HG03175 (cell line): ENCODE measurements around the gene DOCK2.

Experiments
- ATAC-seq: cut with Tn5 transposase; IDR thresholded peaks from one replicate; pipeline ENCODE4 v1.9.1; 2021; ENCODE audit warnings: mild to moderate bottlenecking, moderate library complexity; ENCODE audit not compliant: unreplicated experiment

The DOCK2 gene

DNA sequence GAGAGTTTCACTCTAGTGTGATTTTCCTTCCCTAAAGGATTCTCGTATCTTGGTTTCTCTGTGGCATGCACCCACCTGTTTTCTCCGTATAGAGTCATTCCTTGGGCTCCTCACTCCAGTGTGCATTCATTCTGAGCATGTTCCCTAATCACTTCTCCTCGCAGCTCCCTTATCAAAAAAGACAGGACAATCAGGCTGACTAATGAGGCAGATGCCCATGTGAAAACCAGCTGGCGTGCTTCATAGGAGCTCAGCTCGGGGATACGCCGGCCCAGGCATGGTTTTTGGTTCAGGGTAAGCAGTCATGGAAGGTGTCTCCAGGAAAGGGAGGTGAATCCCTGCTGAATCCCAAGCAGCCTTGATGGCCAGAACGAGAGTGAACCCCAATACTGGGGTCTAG, 384.4 kb downstream of the DOCK2 start:
- no peak for ATAC-seq

DNA sequence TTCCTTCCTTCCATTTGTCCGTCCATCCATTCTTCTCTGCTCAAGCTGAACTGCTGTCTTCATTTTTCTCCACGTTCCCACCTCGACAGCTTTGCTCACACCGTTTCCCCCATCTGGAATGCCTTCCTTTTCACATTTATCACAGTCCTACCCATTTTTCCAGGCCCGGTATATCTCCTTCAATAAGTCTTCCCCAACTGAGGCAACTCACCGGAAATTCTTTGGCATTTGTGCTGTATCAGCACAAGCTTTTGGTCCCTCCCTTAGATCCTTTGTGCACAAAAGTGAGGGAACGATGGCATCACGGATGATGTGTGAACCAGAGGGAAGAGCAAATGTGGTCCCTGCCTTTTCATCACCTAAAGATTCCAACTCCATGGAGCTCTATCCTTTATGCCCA, 388.8 kb downstream of the DOCK2 start:
- no peak for ATAC-seq

DNA sequence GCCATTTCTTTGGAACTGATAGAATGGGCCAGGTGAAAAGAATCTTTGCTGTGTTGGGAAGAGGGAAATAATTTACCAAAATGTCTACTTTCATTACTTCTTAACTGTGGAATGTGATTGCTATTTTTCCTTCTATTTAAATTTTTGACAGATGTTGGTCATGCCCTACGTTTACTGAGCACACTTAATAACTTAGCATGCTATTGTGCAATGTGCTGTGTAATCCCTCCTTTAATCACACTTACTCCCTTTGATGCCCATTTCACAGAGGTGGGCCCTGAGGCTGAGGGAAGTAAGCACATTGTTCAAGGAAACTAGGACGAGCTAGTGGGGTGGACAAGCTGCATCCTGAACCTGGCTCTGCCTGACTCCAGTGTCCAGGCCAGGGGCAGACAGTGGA, 391.0 kb downstream of the DOCK2 start:
- ATAC-seq, result no peak

DNA sequence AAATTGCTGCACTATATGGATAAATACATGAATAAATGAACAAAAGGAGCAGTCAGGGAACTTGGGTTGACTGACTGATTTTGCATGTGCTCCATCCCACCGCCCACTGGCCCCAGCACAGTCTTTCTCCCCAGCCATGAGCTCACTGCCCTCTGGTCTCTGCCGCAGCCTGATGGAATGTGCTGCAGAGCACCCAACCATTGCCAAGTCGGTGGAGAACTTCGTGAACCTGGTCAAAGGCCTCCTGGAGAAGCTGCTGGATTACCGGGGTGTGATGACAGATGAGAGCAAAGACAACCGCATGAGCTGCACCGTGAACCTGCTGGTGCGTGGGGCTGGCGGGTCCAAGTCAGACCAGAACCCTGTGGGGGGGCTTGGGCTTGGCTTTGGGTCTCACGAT, 397.2 kb downstream of the DOCK2 start:
- no peak for ATAC-seq

DNA sequence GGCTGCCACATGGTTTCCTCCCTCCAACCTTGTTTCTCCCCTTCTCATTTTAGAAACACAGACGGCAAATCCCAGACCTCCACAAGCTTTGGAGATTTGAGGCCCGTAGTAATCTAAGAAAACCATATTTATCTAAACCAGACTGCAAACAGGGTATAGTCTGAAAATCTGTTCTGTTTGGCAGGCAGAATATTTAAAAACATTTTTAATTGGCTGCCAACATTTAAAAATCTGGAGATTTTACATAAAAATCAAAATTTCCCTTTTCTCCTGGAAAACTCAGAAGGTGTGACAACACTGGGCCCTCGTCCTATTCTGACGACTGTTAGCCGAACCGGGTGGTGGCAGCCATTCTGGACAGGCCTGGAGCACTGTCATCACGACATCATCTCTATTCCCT, 401.2 kb downstream of the DOCK2 start:
- ATAC-seq, result no peak

DNA sequence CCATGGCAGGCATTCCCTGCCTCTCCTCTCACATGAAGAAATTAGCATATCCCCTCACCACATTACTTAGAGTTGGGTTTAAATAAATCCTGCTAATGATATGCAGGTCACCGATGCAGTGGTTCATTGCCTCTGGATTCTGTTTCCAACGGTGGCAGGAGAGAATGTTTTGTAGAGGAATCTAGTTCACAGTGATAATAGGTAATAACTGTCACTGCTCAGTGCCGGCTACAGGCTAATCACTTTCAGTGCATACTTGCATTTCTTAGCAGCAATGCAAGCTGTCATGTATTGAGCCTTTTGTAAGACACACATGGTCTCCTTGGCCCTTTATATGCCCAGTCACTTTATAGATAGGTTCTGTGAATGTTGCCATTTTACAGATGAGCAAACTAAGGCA, 402.8 kb downstream of the DOCK2 start:
- ATAC-seq, result no peak

DNA sequence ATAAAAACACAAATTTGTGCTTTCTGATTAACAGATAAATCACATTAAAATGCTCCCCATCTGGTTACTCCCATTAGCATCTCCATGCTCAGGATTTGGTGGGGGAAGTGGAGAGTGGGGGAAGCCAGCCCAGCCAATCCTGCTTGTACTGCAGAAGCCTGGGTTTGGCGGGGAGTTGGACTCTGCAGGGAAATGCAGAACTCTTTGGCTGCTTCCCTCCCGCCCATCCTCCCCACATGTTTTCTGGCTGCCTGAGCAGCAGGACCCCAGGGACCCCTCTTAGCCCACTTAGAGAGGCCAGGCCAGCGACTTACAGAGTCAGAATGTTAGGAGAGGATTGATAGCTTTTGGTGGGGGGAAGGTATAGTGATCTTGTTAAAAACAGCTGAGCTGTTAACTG, 409.2 kb downstream of the DOCK2 start:
- no peak for ATAC-seq

DNA sequence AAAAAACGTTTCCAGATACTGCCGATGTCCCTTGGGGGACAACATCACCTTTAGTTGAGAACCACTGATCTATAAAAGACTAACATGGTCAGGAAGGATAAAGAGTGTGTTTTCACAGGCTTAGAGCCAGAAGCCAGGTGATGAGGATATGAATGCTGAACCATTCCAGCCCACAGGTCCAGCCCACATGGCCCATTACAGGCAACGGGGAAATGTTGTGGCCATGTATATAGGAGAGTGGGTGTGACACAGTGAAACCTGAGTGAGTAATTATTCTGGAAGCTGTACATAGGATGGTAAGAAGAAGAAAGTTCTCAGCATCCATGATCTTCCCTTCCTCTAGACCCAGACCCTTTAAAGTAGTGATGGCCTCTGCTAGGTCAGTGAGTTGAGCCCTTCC, 412.6 kb downstream of the DOCK2 start:
- ATAC-seq, result no peak

DNA sequence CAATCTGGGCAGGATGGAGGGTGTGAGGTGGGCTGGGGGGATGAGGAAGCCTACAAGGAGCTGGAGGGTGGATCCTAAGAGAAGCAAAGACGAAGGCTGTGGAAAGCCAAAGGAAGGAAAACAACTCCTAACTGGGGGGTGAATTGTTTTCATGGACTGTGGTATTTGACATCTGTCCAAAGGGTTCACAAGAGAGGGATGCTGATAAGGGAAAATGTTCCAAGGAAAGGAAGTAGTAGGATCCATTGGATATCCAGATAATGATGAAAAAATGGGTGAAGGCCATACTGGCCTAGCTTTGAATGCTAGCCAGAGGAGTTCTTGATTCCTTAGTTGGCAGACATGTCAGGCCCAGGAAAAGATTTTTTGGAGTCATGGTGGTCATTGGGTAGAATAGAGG, 416.8 kb downstream of the DOCK2 start:
- no peak for ATAC-seq

DNA sequence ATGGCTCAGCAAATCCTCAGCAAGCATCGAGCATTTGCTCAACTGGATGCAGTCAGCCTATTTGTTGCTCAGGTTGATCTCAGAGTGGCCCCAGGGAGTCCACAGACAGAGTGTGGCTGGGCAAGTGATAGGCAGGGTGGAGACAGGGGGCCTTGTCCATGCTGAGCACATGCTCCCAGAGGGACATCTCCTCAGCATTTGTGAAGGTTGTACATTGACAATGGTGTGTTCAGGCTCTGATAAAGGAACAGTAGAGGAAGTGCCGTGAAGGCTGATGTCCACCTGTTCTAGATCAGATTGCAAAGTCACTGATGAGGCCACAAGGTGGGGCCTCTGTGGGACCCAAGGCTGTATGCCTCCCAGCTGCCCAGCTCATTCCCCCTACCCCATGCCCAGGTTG, 418.5 kb downstream of the DOCK2 start:
- no peak for ATAC-seq

DNA sequence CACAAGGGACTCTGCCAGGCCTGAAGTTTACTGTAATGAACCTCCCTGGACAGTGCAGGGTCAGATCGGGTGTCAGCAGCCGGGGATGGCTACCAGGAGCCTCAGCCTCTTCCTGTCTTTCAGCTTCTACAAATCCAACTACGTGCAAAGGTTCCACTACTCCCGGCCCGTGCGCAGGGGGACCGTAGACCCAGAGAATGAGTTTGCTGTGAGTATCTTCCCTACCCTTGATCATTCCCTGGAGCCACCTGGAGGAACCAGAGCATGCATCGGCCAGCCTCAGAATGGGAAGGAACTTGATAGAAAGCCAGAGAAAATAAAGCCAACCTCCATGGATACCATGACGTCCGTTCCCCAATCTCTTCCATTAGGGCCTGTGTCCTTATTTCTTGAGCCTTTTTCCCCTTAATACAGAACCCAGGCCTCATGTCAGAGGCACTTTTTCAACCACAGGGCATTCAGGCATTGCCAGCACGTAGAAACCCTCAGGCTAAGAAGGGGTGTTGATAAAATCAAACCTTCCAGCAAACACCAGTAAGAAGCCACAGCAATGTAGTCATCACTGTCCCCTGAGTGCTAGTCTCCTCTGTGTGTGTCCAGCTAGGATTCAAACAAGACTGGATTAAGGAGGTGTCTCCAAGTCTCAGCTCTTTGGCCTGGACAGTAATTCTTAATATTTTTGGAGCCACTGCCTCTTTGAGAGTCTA, 419.6 kb downstream of the DOCK2 start:
- ATAC-seq, result no peak

DNA sequence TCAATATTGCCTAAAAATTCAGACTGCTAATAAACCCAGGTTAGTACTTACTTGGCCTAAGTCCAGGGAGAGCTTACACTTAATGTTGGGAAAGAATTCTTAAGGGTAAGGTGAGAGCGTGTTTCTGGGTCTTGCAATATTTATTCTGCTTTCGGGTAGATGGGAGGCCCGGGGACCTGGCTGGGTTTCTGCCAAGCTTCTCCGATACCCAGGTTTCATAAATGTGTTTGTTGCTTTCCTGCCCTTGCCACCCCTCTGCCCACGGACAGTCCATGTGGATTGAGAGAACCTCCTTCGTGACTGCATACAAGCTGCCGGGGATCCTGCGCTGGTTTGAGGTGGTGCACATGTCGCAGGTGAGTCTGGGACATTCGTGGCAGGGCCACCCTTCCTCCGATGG, 420.2 kb downstream of the DOCK2 start:
- no peak for ATAC-seq

DNA sequence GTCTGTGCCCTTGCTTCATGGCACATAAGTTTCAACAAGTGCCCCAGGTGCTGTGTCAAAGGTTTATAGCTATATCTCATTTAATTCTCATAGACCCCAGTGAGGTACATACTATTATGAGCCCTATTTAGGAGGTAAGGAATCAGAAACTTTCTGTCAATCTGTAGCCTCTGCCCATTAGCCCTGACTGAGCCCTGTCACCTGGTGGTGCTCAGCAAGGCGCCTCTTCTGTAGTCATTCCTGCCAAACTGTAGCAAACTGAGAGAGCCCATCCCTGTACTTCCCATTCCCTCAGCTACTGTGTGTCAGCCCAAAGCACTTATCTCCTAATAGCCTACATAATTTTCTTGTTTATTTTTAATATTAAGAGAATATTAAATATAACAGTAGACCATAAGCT, 422.1 kb downstream of the DOCK2 start:
- ATAC-seq, result no peak

DNA sequence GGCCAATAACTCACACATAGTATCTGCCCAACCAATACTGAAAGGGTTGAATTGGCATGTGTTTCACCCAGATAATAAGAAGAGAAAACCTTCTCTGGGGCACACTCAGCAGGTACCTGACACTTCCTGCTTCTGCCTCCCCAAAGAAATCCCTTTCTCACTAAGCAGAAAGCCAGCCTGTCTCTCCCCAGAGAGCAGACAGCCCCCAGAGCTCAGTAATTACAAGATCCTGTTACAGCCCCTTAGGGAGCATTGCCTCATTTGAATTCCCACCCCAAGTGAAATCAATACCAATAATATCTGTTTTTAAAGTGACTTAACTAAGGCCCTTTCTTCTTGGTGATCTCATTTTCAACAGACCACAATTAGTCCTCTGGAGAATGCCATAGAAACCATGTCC, 430.1 kb downstream of the DOCK2 start:
- ATAC-seq, result no peak

DNA sequence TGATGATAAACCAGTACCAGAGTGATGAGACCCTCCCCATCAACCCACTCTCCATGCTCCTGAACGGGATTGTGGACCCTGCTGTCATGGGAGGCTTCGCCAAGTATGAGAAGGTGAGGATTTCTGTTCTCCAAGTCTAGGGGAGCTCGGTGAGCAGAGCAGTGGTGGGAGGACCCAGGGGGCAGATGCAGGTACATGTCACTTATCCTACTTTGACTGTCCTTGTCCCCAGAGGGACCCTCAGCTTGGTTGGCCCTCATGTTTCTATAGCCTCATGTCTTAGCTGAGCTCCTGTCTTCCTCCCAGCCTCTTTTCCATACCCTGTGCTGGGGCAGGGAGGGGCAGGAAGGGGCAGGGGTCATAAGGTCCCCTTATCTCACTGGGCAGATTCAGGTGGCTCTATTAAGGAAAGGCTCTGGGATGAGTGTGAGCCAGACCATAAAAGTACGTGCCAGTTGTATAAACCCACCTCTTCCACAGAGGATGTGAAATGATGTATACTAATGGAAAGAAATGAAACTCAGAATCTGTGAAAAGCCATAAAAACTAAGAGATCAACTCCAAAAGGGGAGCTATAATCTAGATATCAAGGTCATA, 430.6 kb downstream of the DOCK2 start:
- no peak for ATAC-seq

DNA sequence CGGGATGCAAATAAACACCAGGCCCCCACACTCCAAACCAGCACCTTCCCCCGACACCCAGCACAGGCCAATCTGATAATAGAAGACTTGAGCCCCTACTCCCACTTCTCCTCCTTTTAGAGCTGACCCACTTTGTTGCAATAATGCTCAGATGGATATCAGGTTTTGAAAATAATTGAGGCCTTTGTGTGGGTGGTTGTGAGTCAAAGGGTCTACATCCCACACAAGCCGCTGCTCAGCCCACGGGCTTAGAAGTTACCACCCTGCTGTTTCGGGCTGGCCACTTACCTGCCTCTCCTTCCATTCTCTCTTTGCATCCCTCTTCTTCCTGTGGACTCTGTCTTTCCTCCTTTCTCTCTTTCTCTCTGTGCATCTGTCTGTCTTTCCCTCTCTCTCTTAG, 432.4 kb downstream of the DOCK2 start:
- ATAC-seq, result no peak

DNA sequence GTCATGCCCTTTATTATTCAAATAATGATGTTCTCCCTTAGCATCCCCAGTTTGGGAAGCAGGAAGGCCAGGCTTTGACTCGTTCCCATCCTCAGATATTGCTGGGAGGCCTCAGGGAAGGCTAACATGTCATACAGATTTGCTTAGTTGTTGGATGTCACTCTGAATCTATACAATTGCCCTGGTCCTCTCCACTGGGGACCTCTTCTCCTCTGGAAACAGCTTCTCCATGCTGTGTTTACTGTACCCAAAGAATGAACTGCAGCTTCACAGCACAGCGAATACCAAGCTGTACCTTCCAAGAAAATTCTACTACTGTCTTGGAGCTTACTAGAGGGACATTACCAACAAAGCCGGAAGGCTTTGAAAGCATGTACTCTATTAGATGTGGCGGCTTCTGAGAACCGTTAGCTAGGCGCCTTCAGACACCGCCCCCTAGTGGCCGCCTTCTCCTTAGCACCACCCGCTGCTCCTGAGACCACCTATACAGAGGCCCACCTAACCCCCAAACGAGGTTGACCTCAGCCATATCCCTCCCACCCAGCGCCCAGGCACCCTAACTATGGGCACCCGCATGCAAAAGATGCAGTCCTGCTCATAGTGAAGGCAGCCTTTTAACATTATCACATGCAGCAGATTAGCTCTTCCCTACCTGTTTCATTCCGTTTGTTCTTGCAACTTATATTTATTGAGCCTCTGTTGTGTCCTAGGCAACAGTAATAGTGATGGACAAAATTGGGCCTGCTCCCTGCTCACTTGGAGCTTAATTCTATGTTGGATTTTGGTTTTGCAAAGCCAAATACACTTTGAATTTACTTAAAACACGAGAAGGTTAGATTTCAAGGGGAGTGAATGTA, 433.7 kb downstream of the DOCK2 start:
- ATAC-seq, result no peak

DNA sequence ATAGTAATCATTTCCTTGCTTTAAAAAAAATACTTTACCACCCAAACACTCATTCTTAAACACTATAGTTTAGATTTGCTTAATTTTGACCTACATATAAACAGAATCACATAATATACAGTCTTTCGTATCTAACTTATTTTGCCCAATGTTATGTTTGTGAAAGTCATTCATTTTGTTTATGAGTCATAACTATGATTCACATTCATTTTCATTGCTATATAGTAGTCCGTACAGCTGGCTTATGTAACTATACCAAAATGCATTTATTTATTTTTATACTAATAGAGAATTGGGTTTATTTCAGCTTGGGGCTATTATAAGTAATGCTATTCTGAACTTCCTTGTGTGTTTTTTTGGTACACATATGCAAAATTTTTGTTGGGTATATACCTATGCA, 434.7 kb downstream of the DOCK2 start:
- ATAC-seq, result no peak

DNA sequence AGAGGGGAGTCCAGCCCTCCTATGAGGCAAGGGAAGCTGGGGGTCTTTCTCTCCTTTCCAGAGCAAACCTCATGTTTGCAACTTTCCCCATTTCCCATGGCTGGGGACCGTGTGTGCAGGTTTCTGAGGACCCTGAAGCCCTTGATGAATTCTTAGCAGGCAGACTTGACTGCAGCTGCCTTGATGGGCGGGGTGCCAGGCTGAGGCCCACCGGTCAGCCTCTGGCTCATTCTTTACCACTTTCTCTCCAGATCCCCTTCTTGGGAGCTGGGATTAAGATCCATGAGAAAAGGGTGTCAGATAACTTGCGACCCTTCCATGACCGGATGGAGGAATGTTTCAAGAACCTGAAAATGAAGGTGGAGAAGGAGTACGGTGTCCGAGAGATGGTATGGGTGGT, 438.6 kb downstream of the DOCK2 start:
- ATAC-seq, result no peak

DNA sequence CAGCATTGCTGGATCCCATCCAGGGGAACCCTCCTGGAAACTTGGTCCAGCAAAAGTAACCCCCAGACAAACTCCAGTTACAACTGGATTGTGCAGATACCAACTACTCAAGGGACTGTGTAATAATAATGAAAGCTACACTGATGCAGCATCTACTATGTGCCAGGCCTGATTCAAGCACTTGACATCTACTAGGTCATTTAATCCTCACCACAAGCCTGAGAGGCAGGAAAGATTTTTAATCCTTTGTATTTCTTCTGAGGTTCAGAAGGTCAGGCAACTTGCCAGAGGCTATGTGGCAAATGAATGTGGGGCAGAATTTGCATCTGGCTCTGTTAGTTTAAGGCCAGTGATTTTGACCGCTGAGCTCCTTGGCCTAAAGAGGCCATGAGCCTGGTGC, 439.1 kb downstream of the DOCK2 start:
- ATAC-seq, result no peak

DNA sequence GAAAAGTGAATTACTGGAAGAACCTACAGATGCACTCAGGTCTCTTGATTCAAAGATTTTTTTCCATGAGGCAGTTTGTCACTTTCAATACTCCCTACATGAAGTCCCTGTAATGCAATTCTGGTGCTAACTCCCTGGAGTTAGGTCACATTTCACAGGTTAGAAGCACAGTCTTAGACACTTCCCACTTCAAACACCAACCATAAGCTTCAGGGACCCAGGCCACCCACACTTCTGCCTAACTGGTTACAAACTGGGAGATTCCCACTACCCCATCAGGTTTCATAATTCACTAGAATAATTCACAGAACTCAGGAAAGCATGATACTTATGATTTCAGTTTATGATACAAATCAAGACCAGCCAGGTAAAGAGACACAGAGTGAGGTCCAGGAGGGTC, 439.7 kb downstream of the DOCK2 start:
- no peak for ATAC-seq

DNA sequence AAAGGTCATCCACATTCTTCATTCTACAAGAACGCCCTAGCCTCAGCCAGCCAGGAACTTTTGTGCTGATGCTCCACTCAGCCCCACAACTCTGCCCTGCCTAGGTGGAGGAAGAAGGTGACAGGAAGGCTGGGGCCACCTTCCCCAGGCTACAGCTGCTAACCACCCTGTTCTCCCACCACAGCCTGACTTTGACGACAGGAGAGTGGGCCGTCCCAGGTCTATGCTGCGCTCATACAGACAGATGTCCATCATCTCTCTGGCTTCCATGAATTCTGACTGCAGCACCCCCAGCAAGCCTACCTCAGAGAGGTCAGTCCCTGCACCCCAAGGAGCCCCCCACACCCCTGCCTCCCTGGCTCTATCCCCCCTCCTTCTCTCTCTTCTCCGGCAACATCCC, 440.5 kb downstream of the DOCK2 start:
- ATAC-seq, result no peak
